WTC11 (cell line): ENCODE results near the gene SMAP1.

ENCODE experiments used
- ELF4 ChIP-seq: sonication (generic); formaldehyde crosslinking; IDR thresholded peaks from 2 replicates; pipeline ENCODE4 v1.8.1; 2022; ENCODE audit warnings: low read depth, mild to moderate bottlenecking, moderate library complexity, missing genetic modification reagents
- FOXK1 ChIP-seq: sonication (generic); formaldehyde crosslinking; IDR thresholded peaks from 2 replicates; pipeline ENCODE4 v1.8.0; 2022; ENCODE audit warnings: mild to moderate bottlenecking, moderate library complexity, missing genetic modification reagents
- ZBTB21 ChIP-seq: sonication (generic); formaldehyde crosslinking; IDR thresholded peaks from 2 replicates; pipeline ENCODE4 v1.8.1; 2023; ENCODE audit warnings: mild to moderate bottlenecking, missing genetic modification reagents, borderline replicate concordance
- TF ChIP-seq, protein P1 (sequence below): fragments of 200-600 bp; IDR thresholded peaks from 2 replicates; pipeline ENCODE4 v1.8.0; 2022; ENCODE audit warnings: antibody characterized with exemption
- TF ChIP-seq, protein P2 (sequence below): sonication (generic); formaldehyde crosslinking; IDR thresholded peaks from 2 replicates; pipeline ENCODE4 v1.8.0; 2022; ENCODE audit warnings: mild to moderate bottlenecking, missing genetic modification reagents

DNA sequence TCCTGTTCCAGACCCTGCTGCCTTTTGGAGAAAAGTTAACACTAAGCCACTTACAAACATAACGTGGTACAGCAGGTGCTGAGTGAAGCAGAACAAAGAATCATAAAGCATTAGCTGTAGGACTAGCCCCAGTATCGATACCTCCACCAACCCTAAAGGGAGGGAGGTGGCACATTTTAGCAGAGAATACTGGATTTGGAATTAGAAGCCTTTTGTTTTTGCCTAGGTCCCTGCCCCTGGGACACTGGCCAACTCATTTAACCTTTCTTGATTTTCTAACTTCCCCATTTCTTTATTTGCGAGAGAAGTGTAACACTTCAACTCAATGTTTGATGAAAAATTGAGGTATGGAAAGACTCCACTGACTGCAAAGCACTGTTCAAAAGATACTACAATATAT lies 195.7 kb downstream of the SMAP1 start:
- TF ChIP-seq, protein P1, sequence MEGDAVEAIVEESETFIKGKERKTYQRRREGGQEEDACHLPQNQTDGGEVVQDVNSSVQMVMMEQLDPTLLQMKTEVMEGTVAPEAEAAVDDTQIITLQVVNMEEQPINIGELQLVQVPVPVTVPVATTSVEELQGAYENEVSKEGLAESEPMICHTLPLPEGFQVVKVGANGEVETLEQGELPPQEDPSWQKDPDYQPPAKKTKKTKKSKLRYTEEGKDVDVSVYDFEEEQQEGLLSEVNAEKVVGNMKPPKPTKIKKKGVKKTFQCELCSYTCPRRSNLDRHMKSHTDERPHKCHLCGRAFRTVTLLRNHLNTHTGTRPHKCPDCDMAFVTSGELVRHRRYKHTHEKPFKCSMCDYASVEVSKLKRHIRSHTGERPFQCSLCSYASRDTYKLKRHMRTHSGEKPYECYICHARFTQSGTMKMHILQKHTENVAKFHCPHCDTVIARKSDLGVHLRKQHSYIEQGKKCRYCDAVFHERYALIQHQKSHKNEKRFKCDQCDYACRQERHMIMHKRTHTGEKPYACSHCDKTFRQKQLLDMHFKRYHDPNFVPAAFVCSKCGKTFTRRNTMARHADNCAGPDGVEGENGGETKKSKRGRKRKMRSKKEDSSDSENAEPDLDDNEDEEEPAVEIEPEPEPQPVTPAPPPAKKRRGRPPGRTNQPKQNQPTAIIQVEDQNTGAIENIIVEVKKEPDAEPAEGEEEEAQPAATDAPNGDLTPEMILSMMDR, result no peak
- no peak for TF ChIP-seq FOXK1 (CRISPR knock-in tag)
- TF ChIP-seq, protein P2, sequence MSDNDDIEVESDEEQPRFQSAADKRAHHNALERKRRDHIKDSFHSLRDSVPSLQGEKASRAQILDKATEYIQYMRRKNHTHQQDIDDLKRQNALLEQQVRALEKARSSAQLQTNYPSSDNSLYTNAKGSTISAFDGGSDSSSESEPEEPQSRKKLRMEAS (CRISPR knock-in tag), result no peak
- no peak for TF ChIP-seq ELF4 (CRISPR knock-in tag)
- TF ChIP-seq ZBTB21, result no peak
